RCC 7860 (cell line): Measurements from ENCODE around the gene SVIP.
A peak's percentile ranks its signal among the peaks of the same experiment; 100 is the strongest.

Source experiments
- DNase-seq: peaks from one replicate; pipeline ENCODE4 v3.0.0-alpha.2; 2015; ENCODE audit warnings: low spot score
- FAIRE-seq: peaks from 2 replicates; lab custom pipeline; 2012; peaks lifted over from hg19 to GRCh38; lab: Jason Lieb, UNC

Gene SVIP

DNA sequence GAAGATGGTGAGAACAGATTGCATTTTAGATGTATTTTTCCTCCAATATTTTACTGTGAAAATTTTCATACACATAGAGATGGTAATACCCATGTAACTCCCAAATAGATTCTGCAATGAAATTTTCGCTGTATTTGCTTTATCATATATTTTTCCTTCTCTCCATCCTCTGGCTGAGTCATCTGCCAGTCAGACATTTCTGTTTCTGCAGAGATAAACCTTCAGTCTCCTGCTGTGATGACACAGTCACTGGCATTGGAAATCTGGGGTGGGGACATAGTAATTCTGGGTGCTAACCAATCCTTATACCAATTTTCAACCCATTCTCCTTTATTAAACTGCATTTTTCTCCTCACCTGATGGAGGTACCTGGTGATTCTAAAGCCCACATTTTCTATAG, 33.7 kb downstream of the SVIP start:
- FAIRE-seq = no peak
- DNase-seq = peak; percentile 9

GRCh38 chr11:22792497-22792896, 37.1 kb downstream of the SVIP start:
- DNase-seq (peak; percentile 51), FAIRE-seq (no peak)

GRCh38 chr11:22787551-22788162, 41.9 kb downstream of the SVIP start:
- peak; percentile 14 for DNase-seq
- FAIRE-seq = peak; percentile 2

- FAIRE-seq = no peak
- DNase-seq = no peak
Observed at GRCh38 chr11:22787055-22787454, 42.5 kb downstream of the SVIP start.

GRCh38 chr11:22786475-22786874, 43.1 kb downstream of the SVIP start:
- no peak for DNase-seq
- FAIRE-seq = no peak

DNA sequence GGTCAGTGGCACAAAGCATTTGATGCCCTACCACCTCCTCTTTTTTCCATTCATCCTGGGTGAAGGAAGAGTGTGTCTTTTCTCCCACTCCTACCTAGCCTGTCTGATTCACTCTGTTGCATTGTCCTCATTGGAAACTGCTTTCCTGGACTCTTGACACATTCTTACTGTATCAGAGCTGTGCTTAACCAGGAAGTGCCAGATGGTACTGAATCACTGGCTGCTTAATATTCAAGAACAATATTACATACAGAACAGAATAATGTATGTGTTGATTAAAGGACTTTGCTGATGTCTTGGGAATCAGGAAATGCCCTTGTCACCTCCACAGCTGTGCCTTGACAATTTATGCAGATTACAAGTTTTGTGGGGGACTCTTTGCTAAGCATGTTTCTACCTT, 44.4 kb downstream of the SVIP start:
- DNase-seq (no peak), FAIRE-seq (no peak)

DNA sequence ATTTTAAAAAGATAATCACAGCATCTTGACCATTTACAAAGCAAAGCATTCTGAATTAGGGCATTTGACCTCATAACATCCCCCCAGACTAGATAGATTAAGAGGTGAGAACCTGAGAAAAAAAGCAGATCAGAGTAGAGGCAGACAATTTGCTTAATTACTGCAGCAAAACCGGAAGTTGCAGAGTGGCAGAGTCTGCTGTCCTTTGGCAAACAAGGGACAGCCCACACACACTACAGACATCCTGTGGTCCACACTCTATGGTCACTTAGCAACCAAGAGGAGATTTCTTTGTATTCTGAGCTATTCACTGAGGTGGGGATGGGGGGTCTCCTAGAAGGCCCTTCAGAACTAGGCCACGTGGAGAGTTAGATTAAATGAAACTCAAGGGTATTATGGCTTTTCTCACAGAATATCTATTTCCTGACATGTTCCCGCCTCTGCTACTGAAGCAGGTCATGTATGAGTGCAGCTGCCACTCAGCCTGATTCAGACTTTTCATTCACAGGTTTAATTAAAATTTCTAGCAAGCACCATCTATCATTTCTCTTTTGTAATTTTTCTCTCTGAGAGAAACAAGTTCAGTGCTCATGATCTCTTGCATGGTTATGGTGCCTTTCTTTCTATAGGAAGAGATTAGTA, 48.5 kb downstream of the SVIP start:
- FAIRE-seq = no peak
- DNase-seq = no peak

- FAIRE-seq (no peak), DNase-seq (no peak)
Observed at GRCh38 chr11:22779850-22780249, 49.8 kb downstream of the SVIP start.

DNA sequence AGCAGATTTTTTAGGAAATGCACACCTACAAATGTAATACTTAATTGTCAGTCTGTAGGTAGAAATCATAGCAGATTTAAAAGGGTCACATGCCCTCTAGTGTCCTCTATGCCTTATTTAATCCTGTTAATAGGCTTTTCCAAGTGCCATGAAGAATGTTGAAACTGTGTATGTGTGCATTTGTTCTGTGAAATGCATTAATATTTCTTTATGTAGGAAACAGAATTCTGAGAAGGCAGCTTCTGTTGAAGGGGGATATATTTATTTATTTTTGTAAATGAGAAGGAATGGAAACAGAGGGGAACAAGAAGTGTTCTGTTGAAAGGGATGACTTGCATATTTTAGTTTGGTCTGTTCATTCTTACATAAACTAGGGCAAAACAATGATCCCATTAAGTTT, 51.0 kb downstream of the SVIP start:
- DNase-seq (no peak), FAIRE-seq (no peak)

GRCh38 chr11:22775248-22775647, 54.4 kb downstream of the SVIP start:
- DNase-seq = no peak
- FAIRE-seq = no peak

DNA sequence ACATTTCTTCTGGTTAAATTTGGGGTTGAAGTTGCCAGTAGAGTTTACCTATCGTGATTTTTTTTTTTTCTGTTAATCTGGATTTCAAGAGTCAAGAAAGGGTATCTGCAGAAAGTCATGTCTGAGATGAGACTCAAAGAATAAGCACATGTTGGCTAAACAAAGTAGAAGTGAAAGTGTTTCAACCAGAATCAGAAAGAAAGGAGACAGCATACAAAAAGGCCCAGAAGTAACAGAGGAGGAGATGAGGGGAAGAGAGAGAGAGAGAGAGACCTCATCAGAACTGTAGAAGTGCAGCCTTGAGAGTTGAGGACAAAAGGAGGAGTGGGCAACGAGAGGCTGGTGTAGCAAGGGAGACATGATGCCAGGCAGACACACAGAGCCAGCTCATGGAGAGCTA, 54.9 kb downstream of the SVIP start:
- DNase-seq (no peak), FAIRE-seq (no peak)

- DNase-seq = no peak
- FAIRE-seq = no peak
Observed at GRCh38 chr11:22769081-22769480, 60.5 kb downstream of the SVIP start.
